Calu3 (cell line): ENCODE measurements around the gene CHST15. TPM values are rescaled to one million over a fixed set of nuclear protein-coding genes. Genes with fewer than 3 reads are reported as not detected.

ENCODE experiments used
- BruUV-seq: library from RNA; stranded (reverse); fragments of 400-500 nt; replicated peaks from 2 replicates; lab custom pipeline; 2021; lab: Mats Ljungman, UMichigan
- CTCF ChIA-PET: fragments of 300-600 bp; sonication (Branson Sonifier 250); formaldehyde crosslinking; loops from one replicate; lab custom pipeline; 2022; ENCODE audit warnings: antibody characterized with exemption; lab: Charles Lee
- DNase-seq: peaks from one replicate; pipeline ENCODE4 v3.0.0; 2022
- H3K27ac Mint-ChIP-seq: one replicate; pipeline ENCODE4 v1.8.0; 2022; ENCODE audit warnings: mixed read lengths; ENCODE audit not compliant: unreplicated experiment
- H3K27me3 Mint-ChIP-seq: one replicate; pipeline ENCODE4 v1.8.0; 2022; ENCODE audit warnings: mixed read lengths; ENCODE audit not compliant: unreplicated experiment
- H3K36me3 Mint-ChIP-seq: one replicate; pipeline ENCODE4 v1.8.0; 2022; ENCODE audit warnings: mild to moderate bottlenecking, moderate library complexity, mixed read lengths; ENCODE audit not compliant: insufficient read depth, unreplicated experiment
- H3K4me1 Mint-ChIP-seq: one replicate; pipeline ENCODE4 v1.8.0; 2022; ENCODE audit warnings: mild to moderate bottlenecking, low read depth, mixed read lengths; ENCODE audit not compliant: unreplicated experiment
- H3K4me3 Mint-ChIP-seq: one replicate; pipeline ENCODE4 v1.8.0; 2022; ENCODE audit warnings: mild to moderate bottlenecking, low read depth, moderate library complexity, mixed read lengths; ENCODE audit not compliant: unreplicated experiment
- H3K9me3 Mint-ChIP-seq: one replicate; pipeline ENCODE4 v1.8.0; 2022; ENCODE audit warnings: low read depth, mixed read lengths; ENCODE audit not compliant: unreplicated experiment
- CTCF ChIP-seq: fragments of 200-600 bp; IDR thresholded peaks from one replicate; pipeline ENCODE4 v1.8.0; 2022; ENCODE audit warnings: antibody characterized with exemption; ENCODE audit not compliant: unreplicated experiment
- intact Hi-C: fragments of 100-400 bp; cut with micrococcal nuclease; formaldehyde crosslinking; loops from one replicate; pipeline ENCODE4 v1.10.0; 2022; ENCODE audit not compliant: unreplicated experiment
- total RNA-seq: library from RNA; stranded (reverse); gene quantifications from 2 replicates; pipeline ENCODE4 v1.2.3, GENCODE V29; 2022

CHST15 gene
- total RNA-seq, 1 experiment from 2014 or later, result 19.3 TPM

- H3K27me3 Mint-ChIP-seq, result no peaks in the 10 kb centered on the region
- no peak overlapping the region for H3K27ac Mint-ChIP-seq
- no peak for TF ChIP-seq CTCF
- DNase-seq, result no peak
- H3K36me3 Mint-ChIP-seq, result peaks cover 10% of the 10 kb centered on the region
- intact Hi-C loops, result no loop called here
- no TSS peak for BruUV-seq
- H3K4me3 Mint-ChIP-seq, result no peak overlapping the region
- no peaks in the 10 kb centered on the region for H3K9me3 Mint-ChIP-seq
- CTCF ChIA-PET, result no interaction called here
- H3K4me1 Mint-ChIP-seq, result peaks cover 15% of the 10 kb centered on the region
Measured at GRCh38 chr10:124039483-124040013, 53.9 kb downstream of the CHST15 start.

- no TSS peak for BruUV-seq
Measured at GRCh38 chr10:124037784-124038183, 55.6 kb downstream of the CHST15 start.

DNA sequence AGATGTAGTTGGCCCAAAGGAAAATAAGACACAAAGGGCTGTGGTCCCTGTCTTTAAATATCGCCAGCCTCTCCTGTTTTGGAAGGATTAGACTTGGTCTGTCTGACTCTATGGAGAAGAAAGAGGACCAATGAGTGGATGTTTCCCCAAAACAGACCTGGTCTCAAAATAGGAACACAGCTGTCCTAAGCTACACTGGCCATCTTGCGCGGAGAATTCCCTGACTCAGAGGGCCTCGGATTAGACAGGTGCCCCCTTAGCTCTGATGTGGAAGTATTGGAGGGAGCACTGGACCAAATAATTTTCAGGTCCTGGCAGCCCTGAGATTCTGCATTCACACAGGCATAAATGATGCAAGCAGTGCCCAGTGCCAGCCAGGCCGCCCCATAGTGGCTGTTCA, 56.1 kb downstream of the CHST15 start:
- CTCF ChIA-PET, result interaction anchor here (1.2 kb wide), 1 partner anchor 19 kb away, joined by 3 read pairs; no protein-coding TSS in a partner anchor
- DNase-seq, result no peak
- TF ChIP-seq CTCF, result no peak
- no peaks in the 10 kb centered on the region for H3K27me3 Mint-ChIP-seq
- intact Hi-C loops, result no loop called here
- no peak overlapping the region for H3K4me3 Mint-ChIP-seq
- H3K27ac Mint-ChIP-seq, result no peak overlapping the region
- H3K4me1 Mint-ChIP-seq, result peaks cover 15% of the 10 kb centered on the region
- H3K9me3 Mint-ChIP-seq, result no peaks in the 10 kb centered on the region
- H3K36me3 Mint-ChIP-seq, result peaks cover 10% of the 10 kb centered on the region
- no TSS peak for BruUV-seq

More at GRCh38 chr10:124037784-124038183, 55.6 kb downstream of the CHST15 start:
- intact Hi-C loops, result no loop called here
- Mint-ChIP-seq H3K4me1 (peaks cover 15% of the 10 kb centered on the region), H3K9me3 (no peaks in the 10 kb centered on the region), H3K27ac (no peak overlapping the region), H3K27me3 (no peaks in the 10 kb centered on the region), H3K36me3 (peaks cover 10% of the 10 kb centered on the region), H3K4me3 (no peak overlapping the region)
- no peak for TF ChIP-seq CTCF
- no peak for DNase-seq
- CTCF ChIA-PET, result no interaction called here

DNA sequence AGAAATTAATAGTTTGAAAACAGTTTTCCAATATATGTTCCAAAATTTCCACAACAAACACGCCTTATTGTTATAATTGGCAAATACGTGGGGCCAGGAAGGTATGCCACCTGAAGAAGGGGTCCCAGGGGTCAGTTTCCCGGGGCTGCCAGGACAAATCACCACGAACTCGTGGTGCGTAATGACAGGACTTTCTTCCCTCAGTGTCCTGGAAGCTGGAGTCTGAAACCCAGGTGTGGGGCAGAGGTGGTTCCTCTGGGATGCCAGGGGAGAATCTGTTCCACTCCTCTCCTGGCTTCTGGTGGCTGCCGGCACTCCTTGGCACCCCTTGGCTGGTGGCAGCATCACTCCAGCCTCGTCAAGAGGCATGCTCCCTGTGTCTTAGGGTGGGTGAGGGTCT, 56.7 kb downstream of the CHST15 start:
- Mint-ChIP-seq H3K9me3 (no peaks in the 10 kb centered on the region), H3K4me1 (peaks cover 15% of the 10 kb centered on the region), H3K36me3 (peaks cover 10% of the 10 kb centered on the region), H3K4me3 (no peak overlapping the region), H3K27ac (no peak overlapping the region), H3K27me3 (no peaks in the 10 kb centered on the region)
- no peak for DNase-seq
- no peak for TF ChIP-seq CTCF
- intact Hi-C loops, result no loop called here
- CTCF ChIA-PET, result interaction anchor here (1.2 kb wide), 1 partner anchor 19 kb away, joined by 3 read pairs; no protein-coding TSS in a partner anchor
- BruUV-seq, result no TSS peak
